ENCODE measurements around the gene CPT1B.
A peak's percentile ranks its signal among the peaks of the same experiment; 100 is the strongest.
"Not testable (repeated sequence)": the region's sequence is repeated elsewhere in the genome, so short reads cannot be mapped to it uniquely, and the experiment has no call there.

CPT1B gene

DNA sequence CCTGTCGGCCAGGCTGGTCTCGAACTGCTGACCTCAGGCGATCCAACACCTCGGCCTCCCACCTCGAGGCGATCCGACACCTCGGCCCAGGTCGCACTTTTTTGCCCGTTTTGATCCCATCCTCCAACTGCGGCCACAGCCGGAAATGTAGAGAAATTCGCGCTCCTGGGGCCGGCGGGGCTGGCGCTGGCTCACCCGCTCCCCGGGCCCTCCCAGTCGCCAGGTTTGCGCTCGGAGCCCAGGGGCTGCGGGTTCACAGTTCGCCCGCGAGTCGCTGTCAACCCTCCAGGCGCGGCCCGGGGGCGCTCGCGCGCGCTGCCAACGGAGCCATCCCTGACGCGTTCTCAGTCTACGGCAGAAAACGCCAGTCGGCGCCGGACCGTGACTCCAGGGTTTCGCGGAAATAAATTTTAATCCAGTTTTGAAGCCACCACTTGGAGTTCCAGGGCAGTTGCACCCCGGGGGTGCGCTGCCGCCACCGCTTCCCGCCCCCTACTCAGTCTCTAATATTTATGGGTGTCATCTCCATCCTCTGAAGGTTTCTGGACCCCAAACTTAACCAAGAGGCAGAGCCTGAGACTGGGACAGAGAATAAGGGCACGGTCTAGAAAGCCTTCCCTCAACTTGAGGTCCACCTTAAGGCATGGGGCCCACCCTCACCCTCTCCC lies 34.0 kb downstream of the CPT1B start:
- DNase-seq = no peak

- DNase-seq = no peak
Observed at GRCh38 chr22:50542416-50542927, 35.8 kb downstream of the CPT1B start.

DNA sequence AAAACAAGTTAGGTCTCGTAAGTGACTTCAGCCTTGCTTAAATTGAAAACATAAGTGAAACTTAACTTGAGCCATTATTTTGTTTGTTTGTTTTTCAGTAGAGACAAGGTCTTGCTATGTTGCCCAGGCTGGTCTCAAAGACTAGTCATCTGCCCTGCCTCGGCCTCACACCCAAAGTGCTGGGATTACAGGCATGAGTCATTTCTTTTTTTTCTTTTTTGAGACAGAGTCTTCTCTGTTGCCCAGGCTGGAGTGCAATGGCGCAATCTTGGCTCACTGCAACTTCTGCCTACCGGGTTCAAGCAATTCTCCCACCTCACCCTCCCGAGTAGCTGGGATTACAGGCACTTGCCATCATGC lies 36.6 kb downstream of the CPT1B start:
- not testable (repeated sequence) for DNase-seq

GRCh38 chr22:50540381-50540780 lies 37.8 kb downstream of the CPT1B start:
- DNase-seq = no peak

DNA sequence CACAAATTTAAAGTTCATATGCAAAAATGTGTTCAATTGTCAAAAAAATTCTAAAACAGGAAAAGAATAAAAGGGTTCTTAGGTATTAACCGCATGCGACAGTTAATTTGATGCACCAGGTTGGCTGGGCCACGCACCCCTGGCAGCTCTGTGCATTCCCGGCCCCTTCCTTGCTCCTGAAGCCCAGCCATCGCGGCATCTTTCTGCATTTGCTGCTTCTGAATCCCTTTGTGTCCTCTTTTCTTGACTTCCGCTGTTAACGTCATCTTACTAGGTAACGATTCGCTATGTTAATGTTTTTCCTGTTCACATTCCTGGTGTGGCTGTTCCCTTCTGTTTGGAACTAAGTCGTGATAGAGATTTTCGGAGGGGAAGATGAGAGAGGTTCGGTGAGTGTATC lies 40.5 kb downstream of the CPT1B start:
- no peak for DNase-seq

DNA sequence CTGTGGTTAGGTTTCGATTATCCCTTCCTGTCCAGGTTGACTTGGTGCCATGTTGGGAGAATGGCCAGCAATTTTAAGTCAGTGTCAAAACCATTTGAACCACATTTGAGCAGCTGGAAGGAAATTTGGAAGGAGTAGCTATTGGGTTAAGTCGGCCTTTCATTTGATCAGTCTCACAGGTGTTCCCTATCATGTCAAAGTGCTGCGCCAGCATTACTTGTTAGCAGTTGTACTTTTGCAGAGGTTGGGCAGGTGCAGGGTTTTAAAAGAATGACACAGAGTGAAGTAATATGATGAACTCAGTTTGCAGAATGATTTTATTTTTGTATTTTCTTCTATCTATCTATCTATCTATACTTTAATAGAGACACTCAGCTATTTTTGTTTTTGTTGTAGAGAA lies 42.0 kb downstream of the CPT1B start:
- no peak for DNase-seq

DNA sequence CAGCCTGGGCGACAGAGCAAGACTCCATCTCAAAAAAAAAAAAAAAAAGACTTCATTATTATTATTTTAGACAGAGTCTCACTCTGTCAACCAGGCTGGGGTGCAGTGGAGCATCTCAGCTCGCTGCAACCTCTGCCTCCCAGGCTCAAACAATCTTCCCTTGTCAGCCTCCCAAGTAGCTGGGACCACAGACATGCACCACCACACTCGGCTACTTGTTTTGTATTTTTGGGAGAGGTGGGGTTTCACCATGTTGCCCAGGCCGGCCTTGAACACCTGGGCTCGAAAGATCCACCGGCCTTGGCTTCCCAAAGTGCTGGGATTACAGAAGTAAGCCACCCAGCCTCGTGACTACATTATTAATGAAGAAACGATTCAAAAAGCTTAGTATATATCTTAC lies 43.1 kb downstream of the CPT1B start:
- no peak for DNase-seq

GRCh38 chr22:50533856-50534711 lies 44.1 kb downstream of the CPT1B start:
- DNase-seq = not testable (repeated sequence)

DNA sequence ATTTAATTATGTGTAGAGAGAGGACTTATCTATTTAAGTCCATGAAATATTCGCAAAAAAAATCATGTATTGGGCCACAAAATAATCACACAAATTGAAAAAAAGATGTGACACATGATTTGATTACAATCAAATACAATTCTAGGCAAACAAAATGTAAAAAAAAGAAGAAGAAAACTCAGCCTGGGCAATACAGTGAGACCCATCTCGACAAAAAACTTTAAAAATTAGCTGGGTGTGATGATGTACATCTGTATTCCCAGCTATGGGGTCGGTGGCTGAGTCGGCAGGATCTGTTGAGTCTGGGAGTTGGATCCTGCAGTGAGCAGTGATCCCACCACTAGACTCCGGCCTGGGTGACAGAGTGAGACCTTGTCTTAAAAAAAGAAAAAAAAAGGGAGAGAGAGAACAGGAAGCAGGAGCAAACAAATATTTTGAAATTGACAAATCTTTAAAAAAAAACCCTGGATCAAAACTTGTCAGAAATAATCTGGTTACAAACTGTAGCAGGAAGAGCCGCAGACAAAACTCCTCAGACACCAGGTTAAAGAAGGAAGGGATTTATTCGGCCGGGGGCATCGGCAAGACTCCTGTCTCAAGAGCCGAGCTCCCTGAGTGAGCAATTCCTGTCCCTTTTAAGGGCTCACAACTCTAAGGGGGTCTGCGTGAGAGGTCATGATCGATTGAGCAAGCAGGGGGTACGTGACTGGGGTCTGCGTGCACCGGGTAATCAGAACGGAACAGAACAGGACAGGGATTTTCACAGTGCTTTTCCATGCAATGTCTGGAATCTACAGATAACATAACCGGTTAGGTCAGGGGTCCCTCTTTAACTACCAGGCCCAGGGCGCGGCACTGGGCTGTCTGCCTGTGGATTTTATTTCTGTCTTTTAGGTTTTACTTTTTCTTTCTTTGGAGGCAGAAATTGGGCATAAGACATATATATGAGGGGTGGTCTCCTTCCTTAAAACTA lies 45.1 kb downstream of the CPT1B start:
- DNase-seq = no peak

DNA sequence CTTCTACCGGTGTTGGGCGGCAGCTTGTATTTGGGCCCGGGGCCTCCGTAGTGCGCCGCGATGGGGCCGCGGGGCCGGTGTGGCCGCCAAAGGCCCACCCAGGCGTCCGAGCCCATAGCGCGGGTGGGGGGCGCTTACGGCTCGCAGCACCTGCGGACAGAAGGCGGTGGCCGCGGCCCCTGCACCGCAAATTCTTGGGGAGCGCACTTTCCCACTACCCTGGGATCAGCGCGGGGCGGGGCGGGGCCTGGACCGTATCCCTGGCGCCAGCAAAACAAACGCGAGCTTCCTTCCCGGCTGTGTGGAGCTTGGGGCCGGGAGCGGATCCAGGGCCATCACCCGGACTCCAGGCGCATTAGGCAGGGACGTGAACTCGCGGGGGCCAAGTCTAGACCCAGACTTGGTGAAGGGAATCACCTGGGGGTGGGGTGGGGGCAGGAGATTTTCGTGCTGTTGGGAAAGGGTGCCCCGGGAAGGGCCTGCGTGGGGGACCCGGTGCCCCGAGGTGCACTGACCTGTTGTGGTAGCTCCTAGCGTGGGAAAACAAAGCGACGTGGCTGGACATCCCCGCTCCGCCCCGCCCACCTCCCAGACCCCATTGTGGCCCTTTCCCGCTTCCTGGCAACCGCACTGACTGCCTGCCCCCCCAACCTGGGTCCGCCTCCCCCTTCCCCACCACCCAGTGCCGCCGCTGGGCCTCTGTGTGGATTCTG lies 46.1 kb downstream of the CPT1B start:
- DNase-seq = no peak

DNA sequence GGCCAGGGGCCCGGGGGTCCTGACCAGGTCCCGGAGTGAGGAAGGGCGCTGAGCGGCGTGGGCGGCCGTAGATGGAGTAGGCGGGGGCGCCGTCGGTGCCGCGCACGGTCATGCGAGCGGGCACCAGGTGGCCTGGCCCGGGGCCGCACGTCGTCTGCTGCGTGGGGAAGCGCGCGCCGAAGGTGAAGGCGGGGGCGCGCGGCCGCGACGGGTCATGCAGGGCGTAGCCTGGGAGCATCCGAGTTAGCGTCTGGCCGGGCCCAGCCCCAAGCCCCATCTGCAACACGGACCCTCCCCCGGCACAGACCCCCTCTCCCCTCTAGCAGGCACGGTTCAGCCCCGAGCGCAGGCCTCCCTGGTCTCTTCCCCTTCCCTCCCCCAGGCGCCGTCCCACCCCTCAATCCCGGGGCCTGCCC lies 46.7 kb downstream of the CPT1B start:
- DNase-seq = peak in 1 of 2 experiments; percentile 35

DNA sequence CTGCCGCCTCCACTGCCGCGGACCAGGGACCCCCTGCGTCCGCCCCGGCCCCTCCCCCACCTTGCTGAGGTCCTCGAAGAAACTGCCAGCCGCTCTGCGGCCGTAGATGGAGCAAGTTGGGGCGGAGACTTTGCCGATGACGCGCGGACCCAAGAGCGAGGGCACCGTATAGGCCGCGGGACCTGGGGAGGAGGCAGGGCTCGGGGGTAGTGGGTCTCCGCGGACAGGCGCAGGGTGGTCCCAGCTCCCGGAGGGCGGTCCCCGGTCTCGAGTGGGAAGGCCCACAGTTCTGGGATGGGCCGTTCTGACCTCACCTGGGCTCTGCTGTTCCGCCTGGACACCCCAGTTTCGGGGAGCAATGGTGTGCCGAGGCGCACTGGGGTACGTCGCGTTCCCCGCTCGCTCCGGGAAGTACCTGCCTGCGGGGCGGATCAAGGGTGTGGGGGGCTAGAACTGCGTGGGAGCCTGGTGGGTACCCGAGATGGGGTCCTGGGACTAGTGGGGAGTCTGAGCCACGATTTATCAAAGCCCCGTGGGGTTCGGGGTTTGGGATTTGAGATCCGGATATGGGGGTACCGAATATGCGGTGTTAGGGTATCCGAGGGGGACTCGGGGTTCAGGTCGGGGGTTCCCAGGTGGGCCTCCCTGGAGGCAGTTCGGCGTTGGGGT lies 47.2 kb downstream of the CPT1B start:
- peak; percentile 59 to 74 for DNase-seq

GRCh38 chr22:50530580-50530876 lies 47.7 kb downstream of the CPT1B start:
- no peak for DNase-seq

DNA sequence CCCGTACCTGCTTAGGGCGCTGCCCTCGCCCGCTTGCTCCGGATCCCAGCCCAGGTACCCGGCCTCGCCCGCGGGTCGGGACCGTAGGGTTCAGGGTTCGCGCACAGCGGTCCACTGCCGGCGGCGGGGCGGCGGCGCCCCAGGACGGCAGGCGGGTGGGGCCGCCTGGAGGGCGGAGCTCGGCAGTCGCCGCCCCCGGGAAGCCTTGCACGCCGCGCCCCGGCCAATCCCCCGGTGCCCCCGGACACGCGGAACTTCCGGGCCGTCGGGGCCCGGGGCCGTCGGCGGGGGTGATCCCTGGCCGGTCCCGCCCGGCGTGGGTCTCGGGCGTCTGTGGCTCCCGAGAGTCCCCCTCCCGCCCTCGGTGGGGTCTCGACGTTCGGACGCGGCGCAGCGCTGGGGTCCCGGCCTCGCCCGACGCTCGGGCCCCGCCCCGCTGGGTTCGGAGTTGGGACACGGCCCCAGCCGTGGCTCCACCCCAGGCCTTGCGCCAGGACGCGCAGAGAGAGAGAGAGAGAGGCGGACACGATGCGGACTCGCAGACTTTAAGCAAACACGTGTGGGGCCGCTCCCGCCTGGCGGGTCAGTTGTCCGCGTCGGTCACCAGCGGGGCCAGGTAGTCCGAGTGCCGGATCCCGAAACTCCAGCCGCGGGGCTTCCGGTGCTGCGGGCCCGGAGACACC lies 48.2 kb downstream of the CPT1B start, which contains the start of gene TYMP:
Gene TYMP, minus strand, starts transcription at position 116 of the 683 bp plus-strand sequence. CDS start 303 bp downstream, outside the sequence.
- peak in 1 of 2 experiments; percentile 43 for DNase-seq

DNA sequence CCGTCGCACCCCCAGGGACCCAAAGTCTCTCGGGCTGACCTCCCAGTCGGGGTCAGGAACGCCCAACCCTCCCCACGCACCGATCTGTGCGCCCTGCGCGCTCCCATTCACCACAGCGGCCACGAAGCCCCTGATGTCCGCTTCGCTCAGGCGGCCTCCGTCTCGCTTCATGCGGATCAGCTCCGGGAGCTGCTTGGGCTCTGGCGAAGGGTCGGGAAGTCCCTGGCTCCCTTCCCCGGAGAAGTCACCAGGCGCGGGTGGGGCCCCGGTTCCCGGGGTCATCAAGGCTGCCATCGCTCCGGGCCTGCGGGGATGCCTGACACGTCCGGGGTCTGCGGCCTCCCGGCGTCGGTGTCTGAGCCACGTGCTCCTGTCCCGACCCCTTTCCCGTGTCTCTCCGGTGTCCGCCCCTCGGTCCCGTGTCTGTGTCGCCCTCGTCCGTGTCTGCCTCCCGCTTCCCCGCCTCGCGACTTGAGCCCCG lies 48.8 kb downstream of the CPT1B start:
- DNase-seq = no peak

- DNase-seq = no peak
Observed at GRCh38 chr22:50528682-50529415, 49.4 kb downstream of the CPT1B start.

DNA sequence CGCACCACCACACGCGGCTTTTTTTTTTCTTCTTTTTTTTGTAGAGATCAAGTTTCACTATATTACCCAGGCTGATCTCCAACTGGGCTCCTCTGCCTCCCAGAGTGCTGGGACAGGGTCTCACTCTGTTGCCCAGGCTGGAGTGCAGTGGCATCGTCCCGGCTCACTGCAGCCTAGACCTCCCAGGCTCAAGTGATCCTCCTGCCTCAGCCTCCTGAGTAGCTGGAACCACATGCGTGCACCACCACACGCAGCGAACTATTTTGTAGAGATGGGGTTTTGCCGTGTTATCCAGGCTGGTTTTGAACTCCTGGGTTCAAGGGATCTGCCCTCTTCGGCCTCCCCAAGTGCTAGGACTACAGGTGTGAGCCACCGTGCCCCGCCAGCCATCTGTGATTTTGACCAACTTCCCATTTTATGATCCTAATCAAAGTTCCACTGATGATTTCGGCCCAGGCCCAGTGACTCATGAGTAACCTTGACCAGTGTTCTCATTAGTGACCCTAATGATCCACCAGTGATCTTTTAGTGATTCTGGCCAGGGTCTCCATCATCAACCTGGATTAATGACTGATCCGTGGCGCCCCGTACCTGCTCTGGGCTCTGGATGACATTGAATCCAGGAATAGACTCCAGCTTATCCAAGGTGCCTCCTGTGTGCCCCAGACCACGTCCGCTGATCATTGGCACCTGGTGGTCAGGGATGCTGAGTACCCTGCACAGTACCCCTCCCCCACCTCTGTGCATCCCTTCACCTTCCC lies 50.1 kb downstream of the CPT1B start:
- no peak for DNase-seq

GRCh38 chr22:50526834-50527801 lies 51.1 kb downstream of the CPT1B start:
- no peak for DNase-seq
